A673 (cell line): ENCODE results near the gene WDR59.

Source experiments
- EZH2 ChIP-seq: fragments of 200-600 bp; sonication (generic); IDR thresholded peaks from 2 replicates; pipeline ENCODE4 v1.6.1; 2017; ENCODE audit warnings: borderline replicate concordance, low read depth, mild to moderate bottlenecking, mixed read lengths, antibody characterized with exemption, low read length; ENCODE audit not compliant: poor library complexity, severe bottlenecking
- TF ChIP-seq, protein P1 (sequence below): fragments of 300-800, 200-600 bp; sonication (generic); conservative IDR thresholded peaks from 2 replicates; pipeline ENCODE4 v1.5.1; 2017; ENCODE audit warnings: low read depth, mild to moderate bottlenecking, antibody characterized with exemption, low read length, moderate library complexity, mixed read lengths

DNA sequence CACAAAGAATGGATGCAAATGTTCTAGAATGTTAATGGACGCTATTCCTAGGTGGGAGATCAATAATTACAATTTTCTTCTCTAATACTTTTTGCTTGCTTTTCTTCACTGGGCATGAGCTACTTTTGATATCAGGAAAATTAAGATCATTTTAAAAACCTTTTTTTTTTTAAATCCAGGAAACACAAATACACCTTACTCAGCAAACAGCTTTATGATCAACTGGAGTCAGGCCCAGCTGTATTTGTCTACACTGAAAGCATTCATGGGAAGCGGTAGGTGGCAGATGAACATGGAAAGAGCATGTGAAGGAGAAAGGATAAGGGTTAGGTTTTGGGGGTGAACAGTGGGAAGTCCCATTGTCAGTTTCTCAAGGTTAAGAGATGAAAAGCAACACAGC, 97.8 kb downstream of the WDR59 start:
- no peak for TF ChIP-seq EZH2
- TF ChIP-seq, protein P1, sequence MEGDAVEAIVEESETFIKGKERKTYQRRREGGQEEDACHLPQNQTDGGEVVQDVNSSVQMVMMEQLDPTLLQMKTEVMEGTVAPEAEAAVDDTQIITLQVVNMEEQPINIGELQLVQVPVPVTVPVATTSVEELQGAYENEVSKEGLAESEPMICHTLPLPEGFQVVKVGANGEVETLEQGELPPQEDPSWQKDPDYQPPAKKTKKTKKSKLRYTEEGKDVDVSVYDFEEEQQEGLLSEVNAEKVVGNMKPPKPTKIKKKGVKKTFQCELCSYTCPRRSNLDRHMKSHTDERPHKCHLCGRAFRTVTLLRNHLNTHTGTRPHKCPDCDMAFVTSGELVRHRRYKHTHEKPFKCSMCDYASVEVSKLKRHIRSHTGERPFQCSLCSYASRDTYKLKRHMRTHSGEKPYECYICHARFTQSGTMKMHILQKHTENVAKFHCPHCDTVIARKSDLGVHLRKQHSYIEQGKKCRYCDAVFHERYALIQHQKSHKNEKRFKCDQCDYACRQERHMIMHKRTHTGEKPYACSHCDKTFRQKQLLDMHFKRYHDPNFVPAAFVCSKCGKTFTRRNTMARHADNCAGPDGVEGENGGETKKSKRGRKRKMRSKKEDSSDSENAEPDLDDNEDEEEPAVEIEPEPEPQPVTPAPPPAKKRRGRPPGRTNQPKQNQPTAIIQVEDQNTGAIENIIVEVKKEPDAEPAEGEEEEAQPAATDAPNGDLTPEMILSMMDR, result no peak
